Astrocyte of the hippocampus (primary cell): ENCODE measurements around the gene TAS2R10.
A peak's percentile ranks its signal among the peaks of the same experiment; 100 is the strongest.
"Not testable (repeated sequence)": the region's sequence is repeated elsewhere in the genome, so short reads cannot be mapped to it uniquely, and the experiment has no call there.

Experiments
- DNase-seq: peaks from one replicate; pipeline ENCODE4 v3.0.0; 2011; ENCODE audit warnings: low read depth, low spot score

TAS2R10 gene

DNA sequence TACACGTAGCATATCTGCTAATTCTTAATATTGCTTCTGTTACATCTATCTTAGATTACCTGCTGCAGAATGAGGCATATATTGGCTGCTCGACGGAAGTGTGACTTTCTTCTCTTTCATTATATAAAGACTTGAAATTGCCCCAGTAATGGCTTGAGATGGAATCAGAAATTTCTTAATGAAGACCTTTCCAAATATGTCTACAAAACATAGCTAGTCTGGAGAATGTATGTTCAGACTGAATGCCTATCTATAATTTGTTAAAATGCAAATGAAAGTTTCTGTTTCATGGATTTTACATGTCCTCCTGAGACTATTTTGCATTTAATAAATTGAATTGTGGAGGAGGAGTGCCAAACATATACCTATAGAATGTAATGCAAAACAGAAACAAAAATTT, at the start of gene TAS2R10:
TAS2R10 (minus strand) TSS at position 101 of the 400 bp plus-strand sequence; CDS start at position 12, 89 bp downstream.
- DNase-seq, result no peak

GRCh38 chr12:10873378-10873777, 47.2 kb upstream of the TAS2R10 start:
- peak; percentile 74 for DNase-seq

- no peak for DNase-seq
Observed at GRCh38 chr12:10867381-10867780, 41.2 kb upstream of the TAS2R10 start.

- DNase-seq, result no peak
Observed at GRCh38 chr12:10863512-10864218, 37.5 kb upstream of the TAS2R10 start.

- peak; percentile 10 for DNase-seq
Observed at GRCh38 chr12:10861366-10861765, 35.2 kb upstream of the TAS2R10 start.

DNA sequence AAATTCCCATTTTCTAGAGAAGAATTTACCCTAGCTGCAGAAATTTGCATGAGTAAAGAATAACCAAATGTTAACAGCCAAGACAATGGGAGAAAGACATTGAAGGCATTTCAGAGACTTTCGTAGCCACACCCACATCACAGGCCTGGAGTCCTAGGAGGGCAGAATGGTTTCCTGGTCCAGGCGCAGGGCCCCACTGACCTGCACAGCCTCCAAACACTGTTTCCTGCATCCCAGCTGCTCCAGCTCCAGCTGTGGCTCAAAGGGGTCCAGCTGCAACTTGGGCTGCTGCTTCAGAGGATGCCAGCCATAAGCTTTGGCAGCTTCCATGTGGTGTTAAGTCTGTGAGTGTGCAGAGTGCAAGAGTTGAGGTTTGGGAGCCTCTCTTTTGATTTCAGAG, 29.6 kb upstream of the TAS2R10 start:
- DNase-seq, result no peak

- DNase-seq, result no peak
Observed at GRCh38 chr12:10853776-10854175, 27.6 kb upstream of the TAS2R10 start.

GRCh38 chr12:10851243-10851858, 25.2 kb upstream of the TAS2R10 start:
- DNase-seq, result no peak

DNA sequence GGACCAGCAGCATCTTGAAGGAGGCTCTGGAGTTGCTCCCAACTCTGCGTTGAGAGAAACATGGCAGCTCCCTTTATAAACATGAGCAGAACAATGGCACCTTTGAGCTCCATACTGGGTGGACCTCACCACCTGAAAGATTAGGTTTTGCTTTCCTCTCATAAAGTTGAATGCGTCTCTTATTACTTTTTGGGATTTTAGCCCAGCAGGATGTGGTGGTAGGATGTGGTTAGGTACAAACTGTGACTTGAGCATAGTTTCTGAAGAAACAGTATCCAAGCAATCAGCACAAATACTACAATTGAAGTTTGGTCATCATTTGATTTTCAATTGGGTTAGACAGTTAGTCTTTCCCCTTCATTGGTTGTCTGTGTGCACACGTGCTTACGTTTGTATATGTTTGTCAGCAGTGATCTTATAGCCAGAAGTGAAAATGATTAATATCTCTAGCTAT, 23.3 kb upstream of the TAS2R10 start, which contains the start of gene PRR4:
PRR4 (minus strand) TSS at position 51 of the 454 bp plus-strand sequence; CDS start at position 13, 38 bp downstream.
- no peak for DNase-seq

- DNase-seq, result no peak
Observed at GRCh38 chr12:10847744-10848143, 21.6 kb upstream of the TAS2R10 start.

GRCh38 chr12:10842862-10843261, 16.7 kb upstream of the TAS2R10 start:
- DNase-seq, result no peak

- DNase-seq, result no peak
Observed at GRCh38 chr12:10838461-10838860, 12.3 kb upstream of the TAS2R10 start.

DNA sequence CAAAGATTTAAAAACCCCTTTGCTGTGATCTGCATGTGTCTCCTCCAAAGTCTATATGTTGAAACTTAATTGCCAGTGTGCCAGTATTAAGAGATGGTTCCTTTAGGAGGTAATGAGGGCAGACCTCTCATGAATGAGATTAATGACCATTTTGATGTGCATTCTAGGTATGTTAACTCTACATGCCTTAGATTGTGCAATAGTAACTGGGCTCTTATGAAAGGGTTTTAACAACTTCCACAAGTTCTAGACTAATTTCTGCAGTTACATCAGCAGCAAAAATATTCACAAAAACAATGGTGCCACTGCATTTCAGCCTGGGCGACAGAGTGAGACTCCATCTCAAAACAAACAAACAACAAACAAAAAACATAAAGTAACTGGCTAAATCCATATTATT, 3.8 kb upstream of the TAS2R10 start:
- peak; percentile 7 for DNase-seq

DNA sequence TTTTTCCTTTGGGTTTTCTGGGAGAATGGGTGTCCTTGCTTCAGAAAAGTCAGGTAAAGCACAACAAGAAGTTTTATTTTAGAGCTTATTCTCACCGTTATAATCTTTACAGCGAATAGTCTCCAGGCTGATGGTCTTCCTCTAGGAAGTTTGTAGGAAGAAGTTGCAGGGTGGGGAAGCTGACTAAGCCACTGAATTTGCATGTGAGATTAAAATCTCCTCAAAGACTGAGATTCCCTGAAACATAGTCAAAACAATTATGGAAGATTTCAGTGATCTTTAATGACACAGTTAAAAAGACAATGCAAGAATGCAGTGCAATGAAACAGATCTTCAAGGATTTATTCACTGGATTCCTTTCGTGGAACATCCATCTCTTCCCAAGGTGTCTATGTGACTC, 1.2 kb downstream of the TAS2R10 start:
- DNase-seq, result no peak

GRCh38 chr12:10811883-10812536, 14.1 kb downstream of the TAS2R10 start:
- DNase-seq, result no peak

DNA sequence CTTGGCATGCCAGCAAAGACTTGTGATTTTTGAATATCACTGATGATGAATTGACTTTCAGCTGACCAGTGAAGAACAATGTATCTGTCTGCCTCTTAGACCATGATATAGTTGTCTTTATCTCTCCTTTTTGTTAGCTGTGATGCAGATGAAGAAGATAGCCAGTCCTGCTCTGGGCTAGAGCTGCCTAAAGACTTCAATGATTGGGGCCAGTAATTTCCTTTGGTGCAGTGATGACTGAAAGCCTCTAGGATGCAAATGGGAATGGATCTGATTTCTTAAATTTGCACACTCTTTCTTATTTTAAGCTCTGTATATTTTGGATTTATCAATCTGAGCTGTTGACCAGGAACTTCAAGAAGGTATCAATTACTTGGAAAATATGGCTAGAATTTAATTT, 16.1 kb downstream of the TAS2R10 start, which contains the start of gene TAS2R9:
TAS2R9 (minus strand) TSS at position 101 of the 400 bp plus-strand sequence; CDS start at position 8, 93 bp downstream.
- DNase-seq, result no peak

GRCh38 chr12:10807186-10807585, 19.0 kb downstream of the TAS2R10 start, which contains the start of gene TAS2R8:
Gene TAS2R8, minus strand, starts transcription at chr12:10807286. Its CDS starts 306 bp downstream, at chr12:10806980.
- no peak for DNase-seq

DNA sequence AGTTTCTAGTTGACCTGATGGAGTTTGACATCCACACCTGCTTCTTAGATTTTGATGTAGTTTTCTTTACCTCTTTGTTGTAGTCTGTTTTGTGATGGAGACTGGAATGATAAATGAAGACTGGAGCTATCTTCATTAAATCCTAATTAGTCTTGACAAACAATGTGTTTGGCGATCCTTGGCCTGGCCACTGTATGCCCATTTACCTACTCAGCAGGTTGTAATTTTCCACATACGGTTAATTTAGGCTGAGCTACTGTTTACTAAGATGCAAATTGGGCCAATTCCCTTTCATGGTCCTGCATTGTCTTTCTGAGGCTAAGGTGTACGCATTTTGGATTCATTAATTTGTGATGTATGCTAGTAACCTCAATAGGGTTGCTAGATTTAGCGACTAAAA, 23.6 kb downstream of the TAS2R10 start, which contains the start of gene TAS2R7:
TAS2R7 (minus strand) TSS at position 41 of the 400 bp plus-strand sequence. CDS start 57 bp downstream, outside the sequence.
- DNase-seq, result no peak

DNA sequence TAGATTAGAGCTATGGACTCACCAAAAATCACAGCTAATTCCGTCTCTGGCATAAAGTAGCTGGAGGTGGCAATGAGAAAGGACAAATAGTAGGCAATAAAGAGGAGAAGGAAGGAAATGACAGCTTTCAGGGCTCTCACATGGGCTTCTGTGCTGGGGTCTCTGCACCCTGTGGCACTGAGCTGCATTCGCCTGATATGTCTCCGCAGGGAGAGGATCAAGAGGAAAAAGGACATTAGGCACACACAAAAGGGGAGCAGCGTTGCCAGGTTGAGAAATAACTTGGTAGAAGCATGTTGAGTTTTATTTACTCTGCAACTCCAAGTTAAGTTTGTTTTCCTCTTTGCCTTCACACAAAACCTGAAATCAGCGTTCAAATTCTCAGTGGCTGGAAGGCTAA, 24.4 kb downstream of the TAS2R10 start:
- no peak for DNase-seq

DNA sequence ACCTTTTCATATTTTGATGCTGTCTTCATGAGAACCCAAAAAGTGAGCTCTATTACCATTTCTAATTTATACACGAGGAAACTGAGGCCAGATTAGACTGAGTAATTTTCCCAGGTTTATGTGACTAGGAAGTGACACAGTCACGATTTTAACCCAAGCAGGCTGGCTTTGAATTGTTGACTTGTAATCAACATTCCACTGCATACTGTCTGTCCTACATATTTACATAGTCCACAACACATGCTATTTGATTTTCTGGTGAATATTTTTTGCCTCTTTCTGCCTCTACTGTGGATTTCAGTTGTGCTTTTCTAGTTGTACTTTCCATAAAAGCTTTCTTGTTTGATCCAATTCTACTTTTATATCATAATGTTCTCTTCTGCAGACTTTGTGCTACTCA, 31.9 kb downstream of the TAS2R10 start:
- no peak for DNase-seq

DNA sequence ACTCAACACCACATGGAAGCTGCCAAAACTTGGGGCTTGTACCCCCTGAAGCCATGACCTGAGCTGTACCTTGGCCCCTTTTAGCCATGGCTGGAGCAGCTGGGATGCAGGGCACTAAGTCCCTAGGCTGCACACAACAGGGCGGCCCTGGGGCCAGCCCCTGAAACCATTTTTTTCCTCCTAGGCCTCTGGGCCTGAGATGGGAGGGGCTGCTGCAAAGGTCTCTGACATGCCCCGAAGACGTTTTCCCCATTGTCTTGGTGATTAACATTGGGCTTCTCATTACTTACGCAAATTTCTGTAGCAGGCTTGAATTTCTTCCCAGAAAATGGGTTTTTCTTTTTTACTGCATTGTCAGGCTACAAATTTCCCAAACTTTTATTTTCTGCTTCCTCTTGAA, 34.4 kb downstream of the TAS2R10 start:
- not testable (repeated sequence) for DNase-seq

GRCh38 chr12:10783252-10783651, 42.9 kb downstream of the TAS2R10 start:
- no peak for DNase-seq
